ENCODE results near the gene YAP1. TPM values are rescaled to one million over a fixed set of nuclear protein-coding genes. Genes with fewer than 3 reads are reported as not detected.
"Not testable (repeated sequence)": the region's sequence is repeated elsewhere in the genome, so short reads cannot be mapped to it uniquely, and the experiment has no call there.

Gene YAP1
- total RNA-seq, 1 donor from 2014 or later, result 112 TPM

DNA sequence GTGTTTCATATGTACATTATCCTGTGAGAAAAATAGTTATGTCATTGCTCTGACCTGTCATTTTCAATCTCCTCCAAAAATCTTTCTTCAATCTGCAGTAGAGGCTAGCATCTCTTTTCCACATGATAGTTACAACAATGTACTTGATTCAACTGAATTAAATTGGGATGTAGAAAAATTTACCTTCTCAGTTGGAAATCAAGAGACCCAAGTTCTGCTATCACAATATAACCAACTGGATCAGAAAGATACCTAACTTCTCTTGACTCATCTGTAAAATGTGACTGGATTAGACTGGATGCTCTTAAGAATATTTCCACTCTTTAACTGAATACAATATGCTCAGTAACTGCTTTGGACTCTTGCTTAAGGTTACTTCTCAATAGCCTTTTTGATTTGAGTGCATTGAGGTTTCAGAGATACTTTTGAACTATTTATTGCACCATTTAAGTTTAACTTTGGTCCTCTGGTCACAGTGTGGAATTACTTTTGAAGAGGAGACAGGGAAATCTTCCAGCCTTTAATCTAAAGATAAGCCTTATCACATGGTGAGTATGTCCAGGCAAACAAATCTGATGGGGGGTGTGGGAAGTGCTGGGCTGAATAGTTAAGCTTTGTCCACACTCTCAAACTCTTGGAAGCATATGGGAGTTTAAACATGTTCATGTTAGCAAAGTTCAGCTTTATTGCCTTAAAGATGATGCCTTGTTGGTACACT is 82.3 kb downstream of the YAP1 start:
- intact Hi-C loops (cut with DNase I), result no loop called here
- no peak for DNase-seq (ENCODE audit: low spot score)

DNA sequence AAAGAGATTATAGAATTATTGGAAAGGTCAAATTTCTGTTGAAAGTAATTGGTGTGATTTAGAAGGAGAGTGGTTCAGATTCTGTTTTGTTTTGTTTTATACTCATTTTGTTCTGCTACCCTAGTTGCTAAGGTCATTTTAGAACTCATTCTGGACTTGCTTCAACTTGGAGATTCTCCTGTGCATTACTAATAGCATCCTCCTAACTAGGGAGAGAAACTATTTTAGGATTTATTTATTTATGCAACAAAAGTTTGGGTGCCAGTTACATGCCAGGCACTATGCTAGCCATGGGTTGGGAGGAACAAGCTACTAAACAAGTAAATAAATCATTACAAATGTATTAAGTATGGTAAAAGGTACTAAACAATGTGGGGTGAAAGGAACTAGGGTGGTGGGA is 84.0 kb downstream of the YAP1 start:
- intact Hi-C loops (cut with DNase I), result no loop called here
- no peak for ATAC-seq

More for the DNA sequence above, 82.3 kb downstream of the YAP1 start:
- ATAC-seq, result no peak

DNA sequence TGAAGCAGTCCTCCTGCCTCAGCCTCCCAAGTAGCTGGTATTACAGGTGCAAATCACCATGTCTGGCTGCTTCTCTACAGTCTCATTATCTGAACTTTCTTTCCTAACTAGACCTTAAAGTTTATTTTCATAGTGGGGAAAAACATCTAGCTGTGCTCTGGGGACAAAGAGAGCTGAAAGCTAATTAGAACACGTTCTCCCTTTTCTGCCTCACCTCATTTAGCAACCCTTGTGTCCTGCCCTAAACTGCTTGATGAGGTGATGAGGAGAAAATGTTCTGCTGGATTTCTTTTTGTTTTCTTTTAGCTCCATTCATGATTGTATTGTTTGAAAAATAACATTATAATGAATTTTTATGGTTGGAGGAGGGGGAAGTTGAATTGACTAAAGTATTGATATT is 84.7 kb downstream of the YAP1 start:
- ATAC-seq, result peak; percentile 75
- DNase-seq (ENCODE audit: low spot score), result no peak
- intact Hi-C loops (cut with DNase I), result no loop called here

More for the DNA sequence above, 84.0 kb downstream of the YAP1 start:
- DNase-seq (ENCODE audit: low spot score), result no peak

DNA sequence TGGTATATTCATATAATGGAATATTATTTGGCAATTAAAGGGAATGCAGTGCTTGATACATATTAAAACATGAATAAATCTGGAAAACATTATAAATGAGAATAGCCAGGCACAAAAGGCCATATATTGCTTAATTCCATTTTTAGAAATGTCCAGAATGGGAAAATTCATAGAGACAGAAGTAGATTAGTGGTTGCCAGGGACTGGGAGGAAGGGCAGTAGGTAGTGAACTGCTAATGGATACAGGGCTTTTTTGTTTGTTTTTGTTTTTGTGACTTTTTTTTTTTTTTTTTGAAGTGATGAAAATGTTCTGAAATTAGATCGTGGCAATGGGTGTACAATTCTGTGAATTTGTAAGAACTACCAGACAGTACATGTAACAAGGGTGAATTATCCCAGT is 86.1 kb downstream of the YAP1 start:
- intact Hi-C loops (cut with DNase I), result no loop called here
- DNase-seq (ENCODE audit: low spot score), result no peak
- ATAC-seq, result no peak

DNA sequence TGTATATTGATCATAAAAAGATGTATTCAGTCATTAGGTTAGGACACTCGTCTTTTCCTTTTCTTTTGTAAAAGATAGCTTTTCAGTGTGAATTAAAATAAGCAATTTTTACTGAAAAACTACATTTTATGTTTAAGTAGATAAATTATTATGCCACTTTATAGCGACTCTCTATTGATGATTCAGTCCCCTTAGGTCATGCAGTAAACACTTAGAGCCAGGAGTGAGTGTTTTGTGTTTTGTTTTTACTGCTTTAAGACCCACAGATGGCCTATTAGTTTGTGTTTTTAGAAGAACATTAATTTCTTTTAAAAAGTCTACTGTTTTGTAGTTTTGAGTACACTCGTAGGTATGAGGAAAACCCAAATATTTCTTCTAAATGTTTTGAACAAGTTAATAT is 86.6 kb downstream of the YAP1 start:
- intact Hi-C loops (cut with DNase I), result no loop called here
- DNase-seq (ENCODE audit: low spot score) (no peak), ATAC-seq (no peak)

DNA sequence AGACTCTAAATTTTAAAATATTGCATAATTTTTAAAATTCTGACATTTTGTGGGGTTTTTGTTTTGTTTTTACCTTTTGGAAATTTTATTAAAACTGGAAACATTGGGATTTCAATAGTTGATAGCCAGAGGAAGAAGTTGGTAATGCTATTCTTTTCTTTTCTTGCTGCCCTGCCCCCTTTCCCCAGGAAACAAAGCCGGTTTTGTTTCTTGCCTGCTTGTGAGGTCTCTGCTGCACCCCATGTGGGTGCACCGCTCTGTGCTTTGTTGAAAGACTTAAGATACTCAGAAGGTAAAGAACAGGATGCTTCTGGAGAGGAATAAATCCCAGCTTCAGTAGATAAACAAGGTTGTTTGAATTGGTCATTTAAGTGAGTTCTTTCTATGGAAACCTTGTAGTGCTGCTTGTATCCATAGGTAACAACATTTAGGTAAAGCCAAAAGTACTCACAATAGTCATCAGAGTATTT is 87.5 kb downstream of the YAP1 start:
- intact Hi-C loops (cut with DNase I), result no loop called here
- ATAC-seq, result peak; percentile 90
- peak; percentile 63 for DNase-seq (ENCODE audit: low spot score)

DNA sequence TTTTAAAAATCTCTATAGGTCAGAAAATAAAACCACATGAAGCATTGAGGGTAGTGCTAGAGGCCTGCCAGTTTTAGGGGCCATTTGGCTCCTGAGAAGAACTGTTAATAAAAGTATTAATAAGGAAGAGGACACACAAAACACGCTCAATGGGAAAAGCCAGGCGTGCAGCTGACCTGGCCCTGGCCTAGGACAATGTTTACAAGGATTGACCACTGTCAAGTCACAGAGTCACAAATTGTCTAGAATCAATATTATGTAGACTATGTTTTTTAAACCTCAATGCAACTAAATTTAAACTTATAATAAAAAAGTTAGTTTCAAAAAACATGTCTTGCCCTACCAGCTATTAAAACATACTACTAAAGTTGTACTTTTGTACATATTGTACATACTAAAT is 89.4 kb downstream of the YAP1 start:
- DNase-seq (ENCODE audit: low spot score) (no peak), ATAC-seq (no peak)
- intact Hi-C loops (cut with DNase I), result no loop called here

DNA sequence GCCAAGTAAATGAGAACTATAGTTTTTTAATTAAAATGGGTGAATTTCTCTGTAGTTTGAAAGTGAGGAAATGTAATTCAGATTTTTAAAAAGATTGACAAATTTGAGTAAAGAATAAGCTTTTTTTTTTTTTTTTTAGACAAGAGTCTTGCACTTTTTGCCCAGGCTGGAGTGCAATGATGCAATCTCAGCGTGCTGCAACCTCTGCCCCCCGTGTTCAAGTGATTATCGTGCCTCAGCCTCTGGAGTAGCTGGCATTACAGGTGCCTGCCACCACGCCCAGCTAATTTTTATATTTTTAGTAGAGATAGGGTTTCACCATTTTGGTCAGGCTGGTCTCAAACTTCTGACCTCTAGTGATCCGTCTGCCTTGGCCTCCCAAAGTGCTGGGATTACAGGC is 90.1 kb downstream of the YAP1 start:
- intact Hi-C loops (cut with DNase I); ATAC-seq; DNase-seq (ENCODE audit: low spot score): not testable (repeated sequence)

DNA sequence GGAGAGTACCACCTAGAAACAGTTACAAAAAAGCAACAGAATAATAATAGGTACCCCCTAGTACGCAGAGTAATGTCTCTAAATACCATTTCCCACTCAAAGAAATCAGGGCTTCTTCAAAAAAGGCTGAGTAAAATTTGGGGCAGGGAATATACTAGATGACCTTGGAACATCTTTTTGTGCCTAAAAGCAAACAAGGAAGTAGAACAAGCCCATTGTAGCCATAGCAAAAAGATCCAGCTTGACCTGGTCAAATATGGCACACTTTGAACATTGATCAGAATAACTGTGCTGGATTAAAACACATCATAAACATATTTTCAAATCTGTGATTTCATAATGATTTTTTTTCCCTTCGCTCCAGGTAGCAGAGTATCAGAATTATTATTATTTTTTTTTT is 91.5 kb downstream of the YAP1 start:
- intact Hi-C loops (cut with DNase I), result no loop called here
- DNase-seq (ENCODE audit: low spot score), result no peak
- ATAC-seq, result no peak

DNA sequence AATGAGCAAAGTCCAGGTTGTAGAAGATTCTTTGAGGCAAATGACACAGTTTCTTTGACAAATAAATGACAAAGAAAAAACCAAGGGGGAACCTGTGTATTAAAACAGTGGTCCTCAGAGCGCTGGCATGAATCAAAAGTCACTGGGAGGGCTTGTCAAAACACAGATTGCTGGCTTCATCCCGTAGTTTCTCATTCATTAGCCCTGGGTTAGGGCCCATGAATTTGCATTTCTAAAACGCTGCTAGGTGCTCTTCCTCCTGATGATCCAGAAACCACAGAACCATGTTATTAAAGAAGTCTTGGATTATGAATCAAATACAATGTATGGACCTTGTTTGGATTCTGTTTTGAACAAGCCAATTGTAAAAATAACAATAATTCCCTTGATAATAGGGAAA is 92.7 kb downstream of the YAP1 start:
- no peak for ATAC-seq
- intact Hi-C loops (cut with DNase I), result no loop called here
- no peak for DNase-seq (ENCODE audit: low spot score)

DNA sequence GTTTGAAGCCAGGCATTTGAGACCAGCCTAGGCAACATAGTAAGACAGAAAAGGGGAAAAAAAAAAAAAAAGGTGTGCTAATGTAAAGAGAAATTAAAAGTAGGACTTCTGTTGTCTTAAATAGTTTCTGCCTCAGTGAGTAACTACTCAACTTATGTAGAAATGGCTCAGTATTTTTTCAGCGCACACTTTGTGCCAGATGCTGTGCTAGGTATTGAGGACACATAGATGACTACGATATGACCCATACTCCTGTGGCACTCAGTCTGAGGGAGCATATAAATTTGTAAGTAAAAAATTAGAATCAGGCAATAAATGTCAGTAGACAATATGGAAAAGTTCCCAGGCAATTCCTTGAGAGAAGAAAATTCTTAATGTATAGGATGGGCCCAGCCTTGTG is 93.9 kb downstream of the YAP1 start:
- DNase-seq (ENCODE audit: low spot score) (no peak), ATAC-seq (no peak)
- intact Hi-C loops (cut with DNase I), result no loop called here

DNA sequence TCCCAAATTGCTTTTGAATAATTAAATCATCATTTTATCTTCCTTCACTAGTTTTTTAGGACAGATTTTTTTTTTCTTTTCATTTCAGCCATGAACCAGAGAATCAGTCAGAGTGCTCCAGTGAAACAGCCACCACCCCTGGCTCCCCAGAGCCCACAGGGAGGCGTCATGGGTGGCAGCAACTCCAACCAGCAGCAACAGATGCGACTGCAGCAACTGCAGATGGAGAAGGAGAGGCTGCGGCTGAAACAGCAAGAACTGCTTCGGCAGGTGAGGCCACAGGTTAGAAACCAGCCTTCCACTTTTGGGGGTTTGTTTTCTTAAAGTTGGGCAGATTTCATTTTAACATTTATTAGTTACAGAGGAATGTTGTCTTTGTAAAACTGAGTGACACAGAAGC is 95.6 kb downstream of the YAP1 start:
- DNase-seq (ENCODE audit: low spot score) (no peak), ATAC-seq (no peak)
- intact Hi-C loops (cut with DNase I), result no loop called here

DNA sequence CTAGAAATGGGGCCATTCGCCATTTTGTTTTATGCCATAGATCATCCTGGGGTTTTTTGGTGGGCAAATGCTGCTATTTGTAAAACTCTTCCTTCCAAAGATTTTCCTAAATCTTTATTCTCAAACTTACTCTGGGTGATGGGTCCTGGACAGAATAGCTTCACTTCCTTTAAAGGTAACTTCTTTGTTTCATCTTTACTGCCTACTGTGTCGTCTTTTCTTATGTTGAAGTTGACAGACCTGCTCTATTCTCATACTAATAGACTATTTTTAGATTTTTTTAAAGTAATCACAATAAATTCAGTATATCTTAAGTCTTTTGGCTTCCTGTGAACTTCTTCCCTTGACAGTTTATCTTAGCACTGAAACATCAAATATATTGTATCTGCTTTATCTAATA is 98.6 kb downstream of the YAP1 start:
- intact Hi-C loops (cut with DNase I), result no loop called here
- ATAC-seq, result no peak
- no peak for DNase-seq (ENCODE audit: low spot score)

DNA sequence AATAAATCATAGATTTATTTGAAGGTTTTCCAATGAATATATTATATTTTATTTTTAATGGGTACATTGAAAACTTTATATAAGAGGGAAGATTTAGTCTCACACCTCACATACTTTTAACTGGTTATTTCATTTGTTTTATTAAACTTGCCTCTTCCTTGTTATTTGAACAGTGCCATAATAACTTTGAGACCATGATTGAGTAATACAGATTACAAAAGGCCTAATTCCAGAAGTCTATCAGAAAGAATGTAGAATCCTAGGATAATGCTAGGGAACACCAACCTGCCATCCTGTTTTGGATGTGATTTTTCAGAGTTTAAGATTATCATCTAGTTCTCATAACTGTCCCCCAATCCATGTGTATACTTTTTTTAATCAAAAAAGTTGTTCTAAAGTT is 104.4 kb downstream of the YAP1 start:
- no peak for DNase-seq (ENCODE audit: low spot score)
- intact Hi-C loops (cut with DNase I), result no loop called here
- no peak for ATAC-seq

DNA sequence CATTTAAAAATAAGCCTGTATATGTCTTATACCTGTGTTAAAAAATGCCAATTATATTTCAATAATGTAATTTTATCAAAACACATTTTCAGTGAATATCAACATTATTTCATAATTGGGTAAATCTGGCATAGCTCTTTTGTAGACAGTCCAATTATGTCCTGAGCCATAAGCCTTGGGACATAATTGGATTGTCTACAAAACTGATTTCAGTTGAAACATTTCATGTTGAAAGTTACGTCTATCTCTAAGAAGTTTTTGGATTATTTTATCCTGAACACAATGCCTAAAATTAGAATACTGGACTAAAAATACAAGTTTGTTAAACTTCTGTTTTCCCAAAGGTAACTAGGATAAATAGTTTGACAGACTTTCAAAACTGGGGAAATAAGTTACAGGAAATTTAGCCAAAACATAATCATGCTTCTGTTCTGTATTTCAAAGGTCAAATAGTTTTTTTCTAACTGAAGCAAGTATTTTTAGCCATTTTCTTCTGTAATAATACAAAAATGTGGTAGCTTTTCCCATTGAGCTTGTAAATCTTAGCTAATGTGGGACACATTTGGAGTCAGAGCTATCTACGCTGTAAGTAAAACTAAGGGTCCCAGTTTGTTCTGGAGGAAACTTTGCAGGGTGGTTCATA is 106.3 kb downstream of the YAP1 start:
- no peak for DNase-seq (ENCODE audit: low spot score)
- intact Hi-C loops (cut with DNase I), result no loop called here
- ATAC-seq, result peak; percentile 80

DNA sequence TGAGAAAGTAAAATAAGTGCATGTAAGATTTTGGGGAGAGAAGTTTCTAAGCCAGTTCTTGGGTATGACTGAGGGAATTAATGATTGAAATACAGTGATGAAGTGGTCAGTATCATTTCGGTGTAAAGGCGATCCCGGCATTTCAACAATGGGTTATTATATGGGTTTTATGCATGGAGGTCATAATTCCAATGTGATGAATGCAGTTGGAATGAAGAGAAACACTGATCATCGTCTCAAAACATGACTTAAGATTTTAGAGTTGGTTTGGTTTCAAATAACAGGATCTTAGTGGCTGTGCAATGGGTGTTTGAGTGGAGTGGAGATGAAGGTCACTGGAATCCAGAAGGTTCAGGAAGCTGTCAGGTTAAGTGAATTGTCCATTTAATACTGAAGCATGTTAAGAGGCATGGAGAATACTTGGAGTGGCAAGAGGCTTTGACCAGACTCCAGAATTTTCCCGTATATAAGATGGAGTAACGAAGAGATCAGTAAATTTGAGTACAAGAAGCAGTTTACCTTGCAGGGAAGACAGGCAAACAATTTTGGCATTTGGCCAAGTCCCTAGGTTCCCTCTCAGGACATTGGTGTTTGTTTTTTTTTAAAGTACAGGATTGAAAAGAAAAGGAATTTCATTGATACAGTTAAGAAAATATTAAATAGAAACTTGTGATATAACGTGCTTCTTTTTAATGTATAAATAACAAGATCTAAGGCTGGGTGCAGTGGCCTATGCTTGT is 110.7 kb downstream of the YAP1 start:
- intact Hi-C loops (cut with DNase I), result no loop called here
- no peak for ATAC-seq

DNA sequence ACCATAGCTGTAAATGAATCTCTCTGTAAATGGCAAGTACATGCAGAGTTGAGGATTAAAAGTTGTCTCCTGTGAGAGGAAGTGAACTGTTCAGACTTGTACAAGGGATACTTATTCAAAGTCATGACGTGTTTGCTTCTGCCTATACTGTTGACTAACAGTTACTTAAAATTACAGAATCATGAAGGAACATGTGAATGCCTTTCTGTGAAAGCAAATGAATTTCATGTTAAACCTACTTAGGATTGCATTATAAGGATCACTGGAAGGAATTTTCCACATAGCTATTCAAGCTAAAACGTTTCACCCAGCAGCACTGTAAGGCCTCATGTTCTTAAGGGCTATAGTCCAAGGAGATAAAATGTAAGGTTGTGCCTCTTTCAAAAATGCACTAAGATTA is 113.6 kb downstream of the YAP1 start:
- DNase-seq (ENCODE audit: low spot score), result no peak
- intact Hi-C loops (cut with DNase I), result no loop called here
- no peak for ATAC-seq

More for the DNA sequence above, 110.7 kb downstream of the YAP1 start:
- DNase-seq (ENCODE audit: low spot score), result no peak

DNA sequence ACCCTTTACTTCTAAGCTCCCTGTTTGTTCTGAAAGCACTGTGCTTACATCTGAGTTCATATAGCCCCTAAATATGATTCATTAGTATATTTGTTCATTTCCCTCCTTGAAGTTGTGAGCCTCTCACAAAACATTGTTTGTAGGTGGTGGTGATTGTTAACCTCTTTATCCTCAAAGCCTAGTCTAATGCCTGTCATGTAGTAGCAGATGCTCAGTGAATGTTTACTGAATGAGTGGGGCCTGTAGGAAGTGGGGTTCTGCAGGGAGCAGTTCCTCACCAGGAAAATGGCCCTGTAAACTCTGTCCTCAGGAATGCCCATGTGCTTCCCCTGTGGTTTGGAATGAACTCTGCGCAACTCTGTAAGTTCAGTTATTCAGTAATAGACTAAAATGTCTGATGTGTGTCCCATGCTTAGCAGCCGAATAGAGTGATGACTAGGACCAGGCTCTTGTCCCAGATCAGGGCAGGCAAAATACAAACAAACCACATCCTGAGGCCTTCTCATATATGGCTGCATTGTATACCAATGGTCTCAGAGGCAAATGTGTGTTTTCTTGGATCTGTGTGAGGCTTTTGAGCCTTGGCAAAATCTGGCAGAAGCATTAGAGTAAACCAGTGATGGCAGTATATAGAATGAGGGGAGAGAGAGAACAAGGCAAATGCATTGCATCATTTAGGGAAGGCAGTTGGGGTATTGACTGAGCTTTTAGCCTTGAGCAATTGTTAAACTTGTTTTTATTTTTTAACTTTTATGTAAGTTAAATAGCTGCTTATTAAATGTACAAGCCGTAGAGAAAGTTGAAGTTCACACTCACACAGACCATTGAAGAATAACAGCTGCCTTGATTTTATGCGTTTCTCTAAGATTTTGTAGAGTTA is 115.7 kb downstream of the YAP1 start:
- DNase-seq (ENCODE audit: low spot score), result no peak
- intact Hi-C loops (cut with DNase I), result no loop called here
- ATAC-seq, result no peak

Data from sciatic nerve (tissue), 2 donors.